GM19467 (cell line): Measurements from ENCODE around the gene WDR36.

ENCODE experiments used
- ATAC-seq: cut with Tn5 transposase; IDR thresholded peaks from one replicate; pipeline ENCODE4 v1.9.1; 2021; ENCODE audit warnings: mild to moderate bottlenecking, moderate library complexity; ENCODE audit not compliant: unreplicated experiment

The WDR36 gene

DNA sequence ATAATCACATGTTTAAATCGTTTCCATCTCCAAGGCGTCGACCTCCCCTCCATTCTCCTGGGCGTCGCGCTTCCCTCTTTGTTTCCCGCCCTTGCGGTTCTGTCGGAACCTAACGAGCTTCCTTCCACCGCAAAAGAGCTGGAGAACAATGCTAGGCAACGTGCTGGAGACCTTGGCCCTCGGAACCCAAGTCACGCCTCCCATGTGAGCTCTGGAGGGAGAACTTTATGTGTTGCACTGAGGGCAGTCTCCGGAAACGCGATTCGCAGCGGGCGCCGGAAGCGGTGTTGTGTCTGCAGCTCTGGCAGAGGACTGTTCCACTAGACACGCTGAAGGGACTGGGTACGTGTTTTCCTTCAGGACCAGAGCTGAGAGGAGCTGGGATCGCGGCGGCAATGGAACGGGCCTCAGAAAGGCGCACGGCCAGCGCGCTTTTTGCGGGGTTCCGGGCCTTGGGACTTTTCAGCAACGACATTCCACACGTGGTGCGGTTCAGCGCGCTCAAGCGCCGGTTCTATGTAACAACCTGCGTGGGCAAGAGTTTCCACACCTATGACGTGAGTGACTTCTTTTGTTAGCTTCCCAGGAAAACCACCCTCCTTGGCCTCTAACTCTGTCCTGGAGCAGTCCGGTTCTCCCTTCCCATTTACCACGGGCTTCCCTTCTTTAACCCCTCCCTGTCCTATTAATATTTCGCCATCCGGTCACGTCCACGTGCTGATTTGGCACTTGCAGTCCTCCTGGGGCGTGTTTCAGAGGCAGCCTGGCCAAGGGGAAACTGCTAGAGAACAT, at the start of gene WDR36:
TSS of gene WDR36 (plus strand) at position 287 of the 792 bp plus-strand sequence. CDS start at position 396, 109 bp downstream.
- peak; percentile 94 for ATAC-seq

GRCh38 chr5:111043712-111044506, 48.2 kb upstream of the WDR36 start:
- ATAC-seq, result no peak

DNA sequence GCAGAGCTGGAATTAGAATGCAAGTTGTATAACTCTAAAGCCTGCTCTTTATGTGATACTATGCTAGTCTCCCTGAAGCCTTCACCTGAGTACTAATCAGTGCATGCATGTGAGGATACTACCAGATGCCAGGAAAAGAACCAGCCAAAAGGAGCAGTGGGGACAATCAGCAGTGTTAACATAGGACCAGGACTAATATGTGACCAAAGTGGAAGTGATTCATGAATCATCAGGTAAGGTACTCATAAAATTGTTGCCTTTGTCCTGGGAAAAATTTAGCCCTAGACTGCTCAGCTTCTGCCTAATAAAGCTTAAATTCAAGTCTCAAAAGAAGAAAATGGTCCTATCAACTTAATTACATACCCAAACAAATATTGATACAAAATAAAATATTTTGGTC, 34.1 kb upstream of the WDR36 start:
- no peak for ATAC-seq

DNA sequence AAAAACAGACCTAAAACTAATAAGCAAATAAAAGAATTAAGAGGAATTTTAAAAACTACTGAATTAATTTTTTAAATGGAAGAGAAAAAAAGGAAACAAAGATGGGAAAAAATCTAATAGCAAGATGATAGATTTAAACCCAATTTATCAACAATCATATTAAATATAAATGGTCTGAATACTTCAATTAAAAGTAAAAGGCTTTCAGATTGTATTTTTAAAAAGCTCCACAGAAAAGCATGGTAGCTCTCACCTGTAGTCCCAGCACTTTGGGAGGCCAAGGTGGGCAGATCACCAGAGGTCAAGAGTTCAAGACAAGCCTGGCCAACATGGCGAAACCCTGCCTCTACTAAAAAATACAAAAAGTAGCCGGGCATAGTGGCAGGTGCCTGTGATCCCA, 32.0 kb upstream of the WDR36 start:
- no peak for ATAC-seq

- no peak for ATAC-seq
These were observed 30.5 kb upstream of the WDR36 start for GRCh38 chr5:111061618-111062017.

DNA sequence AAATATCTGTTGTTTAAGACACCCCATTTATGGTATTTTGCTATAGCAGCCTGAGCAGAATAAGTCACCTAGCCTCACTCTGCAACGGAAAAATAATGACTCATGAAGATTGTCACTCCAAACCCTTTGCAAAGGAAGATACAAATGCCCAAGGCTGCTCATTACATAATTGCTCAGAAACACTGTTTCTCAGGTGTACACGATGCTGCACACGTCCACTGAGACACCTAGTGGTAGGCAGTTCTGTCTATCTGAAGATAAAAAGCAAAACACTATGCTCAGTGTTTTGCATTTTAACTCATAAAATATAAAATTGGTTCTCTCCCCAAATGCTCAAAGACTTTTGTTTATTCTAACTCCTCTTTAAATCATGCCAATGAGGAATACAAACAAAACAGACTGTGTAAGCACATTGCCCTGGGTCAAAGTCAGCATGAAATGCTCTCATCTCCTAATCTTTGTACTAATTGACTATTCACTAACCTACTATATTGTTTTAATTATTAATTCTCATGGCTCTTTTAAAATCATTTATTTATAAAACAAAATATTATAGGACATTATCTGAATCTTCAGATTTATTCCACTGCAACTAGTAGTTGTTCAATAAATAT, 28.3 kb upstream of the WDR36 start:
- ATAC-seq, result peak; percentile 63

- ATAC-seq, result no peak
These were observed 25.7 kb upstream of the WDR36 start for GRCh38 chr5:111066261-111066938.

DNA sequence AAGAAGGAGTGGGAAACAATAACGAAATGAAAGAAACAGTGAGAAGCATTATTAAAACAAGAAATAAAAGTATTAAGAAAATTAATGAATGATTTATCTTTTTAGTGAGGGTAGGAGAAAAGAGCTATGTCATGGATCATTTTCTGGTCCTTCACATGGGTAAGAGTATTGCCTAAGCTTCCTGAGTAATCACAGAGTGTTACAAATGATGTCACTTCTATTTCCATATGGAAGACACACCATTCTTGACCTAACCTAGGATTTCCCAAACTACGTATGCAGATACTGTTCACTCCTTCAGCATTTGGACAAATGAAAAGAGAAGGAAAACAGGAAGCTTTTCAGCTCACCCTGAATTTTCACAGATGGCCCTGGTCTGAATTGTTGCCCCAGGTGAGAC, 23.9 kb upstream of the WDR36 start:
- no peak for ATAC-seq

GRCh38 chr5:111069839-111070238, 22.3 kb upstream of the WDR36 start:
- no peak for ATAC-seq

- no peak for ATAC-seq
These were observed 21.6 kb upstream of the WDR36 start for GRCh38 chr5:111070272-111071134.

DNA sequence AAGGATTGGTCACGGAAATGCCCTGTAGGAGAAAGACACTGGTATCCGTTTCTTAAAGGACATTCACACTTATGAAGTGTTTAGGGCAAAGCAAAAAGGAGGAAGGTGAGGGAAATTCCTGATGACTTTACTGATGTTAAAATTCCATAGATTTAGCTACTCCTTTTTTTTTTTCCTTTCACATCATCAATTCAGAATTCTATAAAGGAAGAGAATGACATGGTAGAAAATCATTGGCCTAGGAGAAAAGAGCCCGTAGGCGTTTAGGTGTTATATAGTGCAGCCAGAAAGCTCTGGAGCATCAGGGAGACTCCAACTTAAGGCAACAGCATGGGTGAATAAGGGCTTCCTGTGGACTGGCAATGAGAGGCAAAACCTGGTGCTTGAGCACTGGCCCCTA, 20.7 kb upstream of the WDR36 start, which contains the start of gene TSLP:
TSS of gene TSLP (plus strand) at position 301 of the 400 bp plus-strand sequence. CDS start 178 bp downstream, outside the sequence.
- ATAC-seq, result no peak

GRCh38 chr5:111072949-111073682, 19.0 kb upstream of the WDR36 start:
- peak; percentile 84 for ATAC-seq

DNA sequence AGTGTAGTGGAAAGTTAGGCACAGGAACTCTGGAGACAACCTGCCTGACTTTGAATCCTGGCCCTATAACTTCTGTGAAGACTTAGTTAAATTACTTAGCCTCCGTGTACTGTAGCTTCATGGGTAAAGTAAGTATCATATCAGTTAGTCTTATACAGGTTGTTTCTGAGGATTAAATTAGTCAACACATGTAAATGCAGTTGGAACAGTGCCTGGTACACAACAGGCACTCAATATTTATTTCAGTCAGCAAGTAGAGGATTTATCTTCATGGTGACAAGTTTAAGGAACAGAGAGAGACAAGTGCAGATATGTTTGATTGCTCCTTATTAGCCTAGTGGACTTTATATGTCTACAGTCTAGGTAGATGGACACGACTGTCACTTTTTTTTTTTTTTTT, 17.9 kb upstream of the WDR36 start:
- ATAC-seq, result no peak

GRCh38 chr5:111075520-111075919, 16.6 kb upstream of the WDR36 start:
- ATAC-seq, result no peak

GRCh38 chr5:111076091-111076490, 16.1 kb upstream of the WDR36 start:
- no peak for ATAC-seq

DNA sequence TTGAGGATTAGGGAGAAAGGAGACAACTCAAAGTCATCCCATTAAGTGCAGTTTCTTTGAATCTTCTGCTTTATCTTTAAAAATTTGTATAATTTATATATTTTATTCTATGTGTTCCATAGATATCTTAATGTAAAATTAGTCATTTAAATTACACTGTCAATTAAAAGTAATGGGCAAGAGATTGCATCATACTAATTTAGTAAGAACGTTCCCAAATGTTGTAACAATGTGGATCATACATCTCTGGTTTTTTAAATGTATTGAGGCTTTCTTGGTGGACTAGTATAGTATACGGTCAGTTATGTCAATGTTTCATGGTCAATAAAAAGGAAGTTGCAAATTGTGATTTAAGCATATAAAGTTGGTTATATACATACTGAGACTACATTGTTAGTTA, 14.5 kb upstream of the WDR36 start:
- ATAC-seq, result no peak

DNA sequence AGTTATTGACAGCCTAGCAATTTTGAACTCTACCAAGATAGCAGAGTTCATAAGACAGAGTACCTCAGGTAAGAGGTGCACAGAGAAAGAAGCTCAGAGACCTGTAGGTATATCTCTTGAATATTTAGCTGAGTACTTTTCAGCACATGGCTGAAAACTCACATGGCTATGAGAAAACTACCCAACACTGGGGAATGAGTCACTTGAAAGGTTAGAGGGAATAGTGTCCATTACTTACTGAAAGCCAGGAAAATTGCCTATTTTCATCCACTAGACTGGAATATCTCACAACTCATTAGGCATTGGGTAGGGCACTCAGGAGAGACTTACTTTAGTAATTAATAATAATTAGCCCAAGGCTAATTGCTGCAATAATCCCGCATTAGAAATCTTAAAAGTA, 12.3 kb upstream of the WDR36 start:
- no peak for ATAC-seq

DNA sequence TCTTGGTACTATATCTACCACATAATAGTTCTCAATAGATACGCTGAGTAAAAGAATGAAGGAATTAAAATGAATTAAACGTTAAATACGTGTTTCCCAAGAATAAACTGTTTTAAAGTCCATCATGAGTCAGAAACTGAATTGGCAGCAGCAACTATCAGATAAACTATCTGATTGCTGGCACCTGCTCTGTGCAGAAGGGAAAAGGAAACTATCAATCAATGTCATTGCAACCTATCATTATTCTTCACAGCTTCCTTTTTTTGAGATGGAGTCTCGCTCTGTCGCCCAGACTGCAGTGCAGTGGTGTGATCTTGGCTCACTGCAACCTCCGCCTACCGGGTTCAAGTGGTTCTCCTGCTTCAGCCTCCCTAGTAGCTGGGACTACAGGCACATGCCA, 8.8 kb upstream of the WDR36 start:
- ATAC-seq, result no peak

DNA sequence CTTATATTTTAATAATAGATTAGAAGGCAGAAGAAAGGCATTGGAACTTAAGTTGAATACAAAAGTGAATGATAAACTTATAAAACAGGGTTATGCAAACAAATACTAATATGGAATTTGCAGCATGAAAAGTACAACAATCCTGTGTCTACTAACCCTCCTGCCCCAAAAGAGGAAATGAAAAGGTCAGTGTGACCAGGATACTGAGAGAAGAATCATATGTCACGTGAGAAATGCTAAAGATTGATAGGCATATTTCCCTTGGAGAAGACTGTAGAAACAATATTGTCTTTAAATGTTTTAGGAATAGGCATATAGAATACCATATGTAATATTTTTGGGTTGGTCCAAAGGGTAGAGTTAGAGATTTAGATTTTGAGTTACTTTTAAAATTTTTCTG, 3.8 kb downstream of the WDR36 start:
- ATAC-seq, result no peak
